Measurements from ENCODE around the gene ACACB. TPM values are rescaled to one million over a fixed set of nuclear protein-coding genes. Genes with fewer than 3 reads are reported as not detected.

ACACB gene
- total RNA-seq, 1 experiment from 2014 or later: 20.0 TPM

- TF ChIP-seq CTCF (IDR thresholded peaks at IDR 0.05) (no peak), ELF4 (CRISPR knock-in tag; IDR thresholded peaks at IDR 0.05; ENCODE audit: low read depth) (no peak), USF2 (CRISPR knock-in tag; IDR thresholded peaks at IDR 0.05) (no peak), NFYB (CRISPR knock-in tag; conservative IDR thresholded peaks at IDR 0.05; ENCODE audit: low read depth) (no peak), SOX15 (CRISPR knock-in tag; IDR thresholded peaks at IDR 0.05) (no peak), FOXK1 (CRISPR knock-in tag; IDR thresholded peaks at IDR 0.05) (no peak)
- TF ChIP-seq, protein P1, sequence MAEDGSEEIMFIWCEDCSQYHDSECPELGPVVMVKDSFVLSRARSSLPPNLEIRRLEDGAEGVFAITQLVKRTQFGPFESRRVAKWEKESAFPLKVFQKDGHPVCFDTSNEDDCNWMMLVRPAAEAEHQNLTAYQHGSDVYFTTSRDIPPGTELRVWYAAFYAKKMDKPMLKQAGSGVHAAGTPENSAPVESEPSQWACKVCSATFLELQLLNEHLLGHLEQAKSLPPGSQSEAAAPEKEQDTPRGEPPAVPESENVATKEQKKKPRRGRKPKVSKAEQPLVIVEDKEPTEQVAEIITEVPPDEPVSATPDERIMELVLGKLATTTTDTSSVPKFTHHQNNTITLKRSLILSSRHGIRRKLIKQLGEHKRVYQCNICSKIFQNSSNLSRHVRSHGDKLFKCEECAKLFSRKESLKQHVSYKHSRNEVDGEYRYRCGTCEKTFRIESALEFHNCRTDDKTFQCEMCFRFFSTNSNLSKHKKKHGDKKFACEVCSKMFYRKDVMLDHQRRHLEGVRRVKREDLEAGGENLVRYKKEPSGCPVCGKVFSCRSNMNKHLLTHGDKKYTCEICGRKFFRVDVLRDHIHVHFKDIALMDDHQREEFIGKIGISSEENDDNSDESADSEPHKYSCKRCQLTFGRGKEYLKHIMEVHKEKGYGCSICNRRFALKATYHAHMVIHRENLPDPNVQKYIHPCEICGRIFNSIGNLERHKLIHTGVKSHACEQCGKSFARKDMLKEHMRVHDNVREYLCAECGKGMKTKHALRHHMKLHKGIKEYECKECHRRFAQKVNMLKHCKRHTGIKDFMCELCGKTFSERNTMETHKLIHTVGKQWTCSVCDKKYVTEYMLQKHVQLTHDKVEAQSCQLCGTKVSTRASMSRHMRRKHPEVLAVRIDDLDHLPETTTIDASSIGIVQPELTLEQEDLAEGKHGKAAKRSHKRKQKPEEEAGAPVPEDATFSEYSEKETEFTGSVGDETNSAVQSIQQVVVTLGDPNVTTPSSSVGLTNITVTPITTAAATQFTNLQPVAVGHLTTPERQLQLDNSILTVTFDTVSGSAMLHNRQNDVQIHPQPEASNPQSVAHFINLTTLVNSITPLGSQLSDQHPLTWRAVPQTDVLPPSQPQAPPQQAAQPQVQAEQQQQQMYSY (CRISPR knock-in tag; IDR thresholded peaks at IDR 0.05): no peak
- TF ChIP-seq, protein P2, sequence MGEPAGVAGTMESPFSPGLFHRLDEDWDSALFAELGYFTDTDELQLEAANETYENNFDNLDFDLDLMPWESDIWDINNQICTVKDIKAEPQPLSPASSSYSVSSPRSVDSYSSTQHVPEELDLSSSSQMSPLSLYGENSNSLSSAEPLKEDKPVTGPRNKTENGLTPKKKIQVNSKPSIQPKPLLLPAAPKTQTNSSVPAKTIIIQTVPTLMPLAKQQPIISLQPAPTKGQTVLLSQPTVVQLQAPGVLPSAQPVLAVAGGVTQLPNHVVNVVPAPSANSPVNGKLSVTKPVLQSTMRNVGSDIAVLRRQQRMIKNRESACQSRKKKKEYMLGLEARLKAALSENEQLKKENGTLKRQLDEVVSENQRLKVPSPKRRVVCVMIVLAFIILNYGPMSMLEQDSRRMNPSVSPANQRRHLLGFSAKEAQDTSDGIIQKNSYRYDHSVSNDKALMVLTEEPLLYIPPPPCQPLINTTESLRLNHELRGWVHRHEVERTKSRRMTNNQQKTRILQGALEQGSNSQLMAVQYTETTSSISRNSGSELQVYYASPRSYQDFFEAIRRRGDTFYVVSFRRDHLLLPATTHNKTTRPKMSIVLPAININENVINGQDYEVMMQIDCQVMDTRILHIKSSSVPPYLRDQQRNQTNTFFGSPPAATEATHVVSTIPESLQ (CRISPR knock-in tag; IDR thresholded peaks at IDR 0.05): no peak
These were observed 168.0 kb downstream of the ACACB start (continued) for GRCh38 chr12:109284392-109284791.

- no peak overlapping the region for H3K4me3 Mint-ChIP-seq
- no peak for ATAC-seq
- POLR2A ChIA-PET: no interaction called here
These were observed 169.9 kb downstream of the ACACB start for GRCh38 chr12:109286252-109286651.

GRCh38 chr12:109286652-109287051, 170.3 kb downstream of the ACACB start:
- Mint-ChIP-seq H3K36me3 (no peaks in the 10 kb centered on the region), H3K9me3 (no peaks in the 10 kb centered on the region), H3K27ac (no peak overlapping the region), H3K27me3 (ENCODE audit: low read depth) (no peaks in the 10 kb centered on the region), H3K4me1 (peaks cover 13% of the 10 kb centered on the region), H3K4me3 (no peak overlapping the region)
- DNase-seq (ENCODE audit: low spot score) (no peak), ATAC-seq (no peak)
- ChIA-PET POLR2A (no interaction called here), CTCF (interaction anchor here (0.9 to 1.4 kb wide), 2 partner anchors 23 to 107 kb away, joined by 3 to 4 read pairs; no protein-coding TSS in a partner anchor)
- TF ChIP-seq, protein P3, sequence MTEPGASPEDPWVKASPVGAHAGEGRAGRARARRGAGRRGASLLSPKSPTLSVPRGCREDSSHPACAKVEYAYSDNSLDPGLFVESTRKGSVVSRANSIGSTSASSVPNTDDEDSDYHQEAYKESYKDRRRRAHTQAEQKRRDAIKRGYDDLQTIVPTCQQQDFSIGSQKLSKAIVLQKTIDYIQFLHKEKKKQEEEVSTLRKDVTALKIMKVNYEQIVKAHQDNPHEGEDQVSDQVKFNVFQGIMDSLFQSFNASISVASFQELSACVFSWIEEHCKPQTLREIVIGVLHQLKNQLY (CRISPR knock-in tag; IDR thresholded peaks at IDR 0.05): no peak
- TF ChIP-seq CREB1 (CRISPR knock-in tag; IDR thresholded peaks at IDR 0.05) (no peak), TEAD4 (CRISPR knock-in tag; IDR thresholded peaks at IDR 0.05) (no peak), IRF2 (CRISPR knock-in tag; IDR thresholded peaks at IDR 0.05; ENCODE audit: borderline replicate concordance, low read depth) (no peak), RELA (CRISPR knock-in tag; IDR thresholded peaks at IDR 0.05; ENCODE audit: borderline replicate concordance) (no peak), FOXJ3 (CRISPR knock-in tag; IDR thresholded peaks at IDR 0.05; ENCODE audit: borderline replicate concordance) (no peak), ZNF671 (CRISPR knock-in tag; IDR thresholded peaks at IDR 0.05) (no peak), FOXK1 (CRISPR knock-in tag; IDR thresholded peaks at IDR 0.05) (no peak), ZSCAN18 (CRISPR knock-in tag; IDR thresholded peaks at IDR 0.05) (no peak), ZNF219 (CRISPR knock-in tag; IDR thresholded peaks at IDR 0.05; ENCODE audit: borderline replicate concordance) (no peak)
- TF ChIP-seq, protein P4, sequence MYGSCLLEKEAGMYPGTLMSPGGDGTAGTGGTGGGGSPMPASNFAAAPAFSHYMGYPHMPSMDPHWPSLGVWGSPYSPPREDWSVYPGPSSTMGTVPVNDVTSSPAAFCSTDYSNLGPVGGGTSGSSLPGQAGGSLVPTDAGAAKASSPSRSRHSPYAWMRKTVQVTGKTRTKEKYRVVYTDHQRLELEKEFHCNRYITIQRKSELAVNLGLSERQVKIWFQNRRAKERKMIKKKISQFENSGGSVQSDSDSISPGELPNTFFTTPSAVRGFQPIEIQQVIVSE (CRISPR knock-in tag; IDR thresholded peaks at IDR 0.05; ENCODE audit: borderline replicate concordance): no peak

More at GRCh38 chr12:109286252-109286651, 169.9 kb downstream of the ACACB start:
- DNase-seq (ENCODE audit: low spot score): no peak
- H3K4me1 Mint-ChIP-seq: peaks cover 9% of the 10 kb centered on the region
- H3K36me3 Mint-ChIP-seq: no peaks in the 10 kb centered on the region
- CTCF ChIA-PET: interaction anchor here (0.9 to 1.4 kb wide), 2 partner anchors 23 to 108 kb away, joined by 3 to 4 read pairs; no protein-coding TSS in a partner anchor
- H3K9me3 Mint-ChIP-seq: no peaks in the 10 kb centered on the region
- H3K27me3 Mint-ChIP-seq (ENCODE audit: low read depth): no peaks in the 10 kb centered on the region
- no peak overlapping the region for H3K27ac Mint-ChIP-seq
- TF ChIP-seq SOX15 (CRISPR knock-in tag; IDR thresholded peaks at IDR 0.05): no peak
- TF ChIP-seq, protein P5, sequence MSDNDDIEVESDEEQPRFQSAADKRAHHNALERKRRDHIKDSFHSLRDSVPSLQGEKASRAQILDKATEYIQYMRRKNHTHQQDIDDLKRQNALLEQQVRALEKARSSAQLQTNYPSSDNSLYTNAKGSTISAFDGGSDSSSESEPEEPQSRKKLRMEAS (CRISPR knock-in tag; IDR thresholded peaks at IDR 0.05): no peak
- no peak for TF ChIP-seq TCF7 (CRISPR knock-in tag; IDR thresholded peaks at IDR 0.05; ENCODE audit: low read depth)
- no peak for TF ChIP-seq ZNF263 (CRISPR knock-in tag; IDR thresholded peaks at IDR 0.05; ENCODE audit: low read depth)
- TF ChIP-seq MXD4 (CRISPR knock-in tag; IDR thresholded peaks at IDR 0.05; ENCODE audit: borderline replicate concordance): no peak
